Measurements from ENCODE around the gene HAUS6. TPM values are rescaled to one million over a fixed set of nuclear protein-coding genes. Genes with fewer than 3 reads are reported as not detected.
"Not testable (repeated sequence)": the region's sequence is repeated elsewhere in the genome, so short reads cannot be mapped to it uniquely, and the experiment has no call there.

HAUS6 gene
- total RNA-seq, 2 donors from 2014 or later: 7.3 to 11.3 TPM

GRCh38 chr9:19102181-19102630 is 498 bp downstream of the HAUS6 start:
- Histone ChIP-seq H3K4me3 (peak overlapping the region; percentile 56 to 67), H3K36me3 (no peaks in the 10 kb centered on the region), H3K27ac (peak overlapping the region; percentile 61 to 85), H3K27me3 (replicated peaks; ENCODE audit: insufficient read depth) (no peaks in the 10 kb centered on the region), H3K9me3 (no peaks in the 10 kb centered on the region), H3K4me1 (replicated peaks) (no peaks in the 10 kb centered on the region)
- no peak for TF ChIP-seq POLR2AphosphoS5 (IDR thresholded peaks at IDR 0.05)
- no peak for TF ChIP-seq POLR2A (IDR thresholded peaks at IDR 0.05)
- TF ChIP-seq CTCF (IDR thresholded peaks at IDR 0.05): no peak
- WGBS: 0% methylated on average over 21 of the region's 21 CpGs
- no peak for DNase-seq (ENCODE audit: low spot score)
- intact Hi-C loops (cut with DNase I): loop anchor here (5.0 to 10.0 kb wide), 2 partner anchors 133 to 280 kb away; partner anchors contain the start of genes DENND4C and RPS6

- Histone ChIP-seq H3K9me3 (no peaks in the 10 kb centered on the region), H3K36me3 (no peaks in the 10 kb centered on the region), H3K4me3 (no peak overlapping the region), H3K4me1 (replicated peaks) (no peaks in the 10 kb centered on the region), H3K27me3 (replicated peaks; ENCODE audit: insufficient read depth) (no peaks in the 10 kb centered on the region), H3K27ac (no peak overlapping the region)
- TF ChIP-seq POLR2A (IDR thresholded peaks at IDR 0.05) (no peak), POLR2AphosphoS5 (IDR thresholded peaks at IDR 0.05) (no peak), CTCF (IDR thresholded peaks at IDR 0.05) (no peak)
- intact Hi-C loops (cut with DNase I): loop anchor here (5.0 to 10.0 kb wide), 2 partner anchors 134 to 281 kb away; partner anchors contain the start of genes DENND4C and RPS6
- DNase-seq (ENCODE audit: low spot score): no peak
- WGBS: 85% methylated on average over 8 of the region's 8 CpGs
Observed at GRCh38 chr9:19101203-19101602, 1.5 kb downstream of the HAUS6 start.

GRCh38 chr9:19097431-19097830 is 5.3 kb downstream of the HAUS6 start:
- intact Hi-C loops (cut with DNase I); H3K27ac ChIP-seq; H3K27me3 ChIP-seq (replicated peaks; ENCODE audit: insufficient read depth); H3K36me3 ChIP-seq; H3K4me3 ChIP-seq; H3K4me1 ChIP-seq (replicated peaks); H3K9me3 ChIP-seq; DNase-seq (ENCODE audit: low spot score): not testable (repeated sequence)

- Histone ChIP-seq H3K4me1 (replicated peaks) (no peaks in the 10 kb centered on the region), H3K27ac (no peak overlapping the region), H3K9me3 (no peaks in the 10 kb centered on the region), H3K36me3 (peaks cover 0 to 8% of the 10 kb centered on the region in 2 donors), H3K27me3 (replicated peaks; ENCODE audit: insufficient read depth) (no peaks in the 10 kb centered on the region), H3K4me3 (no peak overlapping the region)
- 85% methylated on average over 6 of the region's 6 CpGs for WGBS
- intact Hi-C loops (cut with DNase I): no loop called here
- TF ChIP-seq POLR2AphosphoS5 (IDR thresholded peaks at IDR 0.05) (no peak), CTCF (IDR thresholded peaks at IDR 0.05) (no peak), POLR2A (IDR thresholded peaks at IDR 0.05) (no peak)
- no peak for DNase-seq (ENCODE audit: low spot score)
Observed at GRCh38 chr9:19087106-19088000, 15.4 kb downstream of the HAUS6 start.

GRCh38 chr9:19085295-19085694 is 17.4 kb downstream of the HAUS6 start:
- WGBS: 62% methylated on average over 2 of the region's 2 CpGs
- intact Hi-C loops (cut with DNase I): no loop called here

More at GRCh38 chr9:19085295-19085694, 17.4 kb downstream of the HAUS6 start:
- Histone ChIP-seq H3K4me3 (no peak overlapping the region), H3K27me3 (replicated peaks; ENCODE audit: insufficient read depth) (no peaks in the 10 kb centered on the region), H3K9me3 (no peaks in the 10 kb centered on the region), H3K4me1 (replicated peaks) (no peaks in the 10 kb centered on the region), H3K36me3 (peaks cover 0 to 8% of the 10 kb centered on the region in 2 donors), H3K27ac (no peak overlapping the region)
- no peak for DNase-seq (ENCODE audit: low spot score)
- TF ChIP-seq POLR2A (IDR thresholded peaks at IDR 0.05) (no peak), CTCF (IDR thresholded peaks at IDR 0.05) (peak in 3 of 4 experiments; percentile 44 to 50 (median 45)), POLR2AphosphoS5 (IDR thresholded peaks at IDR 0.05) (no peak)

Measured in prostate gland (tissue), 2 donors.